Fibroblast of skin of left biceps (primary cell): ENCODE measurements around the gene KCNE1.

ENCODE experiments used
- DNase-seq, 2 experiments: peaks; one replicate each; pipeline ENCODE4 v3.0.0-alpha.2; 2013; ENCODE audit warnings: low read depth in 2 of 2

KCNE1 gene

DNA sequence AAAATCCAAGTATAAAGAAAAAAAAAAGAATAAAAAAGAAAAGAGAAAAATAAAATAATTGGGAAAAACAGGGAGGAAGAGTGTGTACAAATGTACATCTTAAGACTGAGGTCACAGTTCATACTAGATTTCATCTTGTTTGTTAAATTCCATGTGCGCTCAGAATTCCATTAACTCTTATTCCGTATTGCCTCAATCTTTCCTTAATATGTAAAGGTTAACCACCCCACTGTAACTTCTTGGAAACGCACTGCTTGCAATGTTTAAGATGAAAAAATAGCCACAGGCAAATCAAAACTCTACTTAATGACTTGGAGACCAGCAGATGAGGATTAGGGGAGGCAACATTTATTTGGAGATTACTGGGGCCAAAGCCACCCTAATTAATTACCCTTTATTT lies 23.9 kb upstream of the KCNE1 start:
- DNase-seq, result no peak

DNA sequence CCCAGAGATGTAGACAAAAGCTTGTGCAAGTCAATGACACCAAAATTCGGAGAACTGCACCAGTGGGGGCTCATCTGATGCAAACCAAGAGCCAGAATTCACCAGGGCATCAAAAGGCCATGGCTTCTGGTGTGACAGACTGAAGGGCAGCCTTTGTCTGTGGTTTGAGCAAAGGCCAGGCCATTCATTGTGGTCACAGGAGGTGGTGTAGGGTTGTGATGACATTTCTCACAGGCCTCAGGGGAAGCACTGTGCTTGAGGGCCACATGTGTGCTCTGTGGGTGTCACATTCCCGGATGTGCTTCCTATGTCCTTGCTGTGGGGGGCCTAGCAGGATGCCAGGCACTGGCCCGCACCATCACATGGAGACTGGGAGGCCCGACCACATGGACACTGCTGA lies 22.5 kb upstream of the KCNE1 start:
- DNase-seq, result no peak

DNA sequence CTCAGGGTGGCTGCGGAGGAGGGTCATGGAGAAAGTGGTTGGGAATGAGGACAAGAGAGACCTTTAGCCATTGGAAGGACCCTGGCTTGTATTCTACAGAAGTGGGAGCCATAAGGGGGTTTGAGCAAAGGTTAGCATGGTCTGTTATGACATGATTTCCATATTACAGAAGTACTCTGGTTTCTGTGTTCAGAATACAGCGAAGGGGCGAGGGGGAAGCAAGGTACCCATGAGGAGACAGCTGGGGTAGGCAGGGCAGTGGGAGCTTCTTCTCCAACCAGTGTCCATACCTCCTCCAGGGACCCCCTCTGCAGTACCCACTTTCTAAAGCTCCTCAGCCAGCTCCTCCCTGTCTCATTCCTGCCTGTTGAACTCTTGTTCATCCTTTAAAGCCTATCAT lies 21.9 kb upstream of the KCNE1 start:
- no peak for DNase-seq

DNA sequence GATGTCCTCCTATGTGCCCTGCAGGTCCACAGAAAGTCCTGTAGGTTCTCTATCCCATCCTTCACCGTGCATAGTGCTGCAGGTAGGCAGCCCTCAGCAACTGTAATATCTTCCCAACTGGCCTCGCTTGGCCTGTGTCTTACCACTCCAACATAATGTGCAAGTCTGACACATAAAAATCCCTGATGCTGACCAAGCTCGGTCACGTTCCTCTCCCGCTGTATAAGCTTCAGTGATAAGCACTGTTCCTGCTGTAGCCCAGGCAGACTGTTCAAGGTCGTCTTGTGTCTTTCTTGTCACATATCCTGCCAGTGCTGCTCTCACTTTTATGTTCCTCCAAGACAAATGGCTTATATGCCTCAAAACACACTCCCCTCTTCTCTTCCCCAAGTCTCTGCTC lies 19.4 kb upstream of the KCNE1 start:
- DNase-seq, result no peak

DNA sequence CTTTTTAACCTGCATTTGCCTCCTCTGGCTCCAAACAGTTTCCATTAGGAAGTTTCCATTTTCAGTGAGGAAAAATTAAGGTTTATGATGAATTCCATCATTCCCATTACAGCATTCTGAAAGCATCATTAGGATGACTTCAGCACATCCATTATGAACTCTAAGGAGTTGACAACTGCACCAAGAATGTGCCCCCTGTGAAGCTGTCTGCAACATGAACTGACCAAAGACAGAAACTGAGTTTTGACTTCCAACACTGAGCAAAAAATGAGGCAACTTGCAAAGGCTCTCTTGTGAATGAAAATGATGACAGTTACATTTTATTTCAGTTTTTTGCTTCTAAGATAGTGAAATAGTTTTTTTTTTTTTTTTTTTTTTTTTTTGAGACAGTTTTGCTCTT lies 18.3 kb upstream of the KCNE1 start:
- DNase-seq, result peak; percentile 83 to 85

DNA sequence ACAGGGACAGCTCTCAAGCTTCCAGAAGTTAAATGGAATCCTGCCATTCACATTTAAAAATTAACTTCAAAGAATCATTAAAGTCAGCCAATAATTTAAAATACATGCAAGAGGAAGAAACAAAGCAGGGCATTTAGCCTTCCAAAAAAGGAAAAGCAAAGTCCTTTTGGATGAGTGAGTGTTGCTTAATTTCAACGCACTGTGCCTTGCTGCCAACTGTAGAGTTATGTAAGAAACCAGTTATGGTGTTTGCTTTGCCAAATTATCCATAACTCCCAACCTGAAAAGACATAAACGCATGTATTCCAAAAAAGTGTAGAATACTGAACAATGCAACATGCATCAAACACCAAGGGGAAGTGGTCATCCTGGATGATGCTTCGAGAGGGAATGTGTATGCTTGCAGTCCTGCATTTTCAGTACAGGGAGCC lies 16.1 kb upstream of the KCNE1 start:
- no peak for DNase-seq

DNA sequence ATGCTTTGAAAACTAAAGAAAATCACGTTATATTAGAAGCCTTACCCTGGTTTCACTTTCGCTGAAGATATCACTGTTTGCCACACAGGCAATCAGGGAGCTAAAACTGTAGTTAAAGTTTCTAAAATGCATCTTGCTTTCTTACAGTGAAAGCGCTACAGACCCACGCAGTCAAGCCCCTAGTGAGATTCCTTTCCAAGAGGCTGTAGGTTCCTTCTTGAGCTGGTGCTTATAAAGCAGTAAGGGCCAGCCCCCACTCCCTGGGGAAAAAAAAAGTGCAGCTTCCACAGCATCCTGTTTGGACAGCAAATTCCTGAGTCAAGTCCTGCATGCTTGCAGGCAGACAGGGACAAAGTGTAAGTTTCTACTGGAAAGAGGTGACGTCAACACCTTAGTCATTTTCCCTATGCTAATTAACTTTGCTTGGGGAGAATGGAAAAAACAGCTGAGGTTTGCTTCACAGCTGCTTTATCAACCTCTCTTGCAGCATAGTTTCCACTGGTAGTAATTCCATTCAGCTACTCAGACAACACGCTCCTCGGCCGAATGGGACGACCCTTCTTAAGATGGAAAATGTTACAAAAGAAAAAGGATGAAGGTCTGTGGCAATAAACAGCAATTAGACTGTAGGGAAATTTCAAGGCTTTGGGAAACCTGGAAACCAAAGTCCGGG lies 14.7 kb upstream of the KCNE1 start:
- DNase-seq, result peak; percentile 100

DNA sequence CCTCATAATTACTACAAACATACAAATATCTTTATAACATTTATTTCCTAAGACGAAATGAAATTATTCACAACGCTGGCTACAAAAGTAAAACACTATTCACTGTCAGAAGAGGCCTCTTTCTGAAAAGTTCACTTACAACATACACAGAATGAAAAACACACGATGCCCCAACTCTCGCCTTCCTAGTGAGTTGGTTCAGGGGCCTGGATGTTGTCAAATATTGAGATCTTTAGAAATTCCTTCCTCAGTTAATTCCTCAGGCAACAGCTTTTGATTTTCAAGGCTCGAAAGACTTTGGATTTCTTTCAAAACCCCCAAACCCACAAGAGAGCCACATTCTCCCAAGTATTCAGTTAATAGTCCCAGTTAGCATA lies 14.2 kb upstream of the KCNE1 start:
- no peak for DNase-seq

DNA sequence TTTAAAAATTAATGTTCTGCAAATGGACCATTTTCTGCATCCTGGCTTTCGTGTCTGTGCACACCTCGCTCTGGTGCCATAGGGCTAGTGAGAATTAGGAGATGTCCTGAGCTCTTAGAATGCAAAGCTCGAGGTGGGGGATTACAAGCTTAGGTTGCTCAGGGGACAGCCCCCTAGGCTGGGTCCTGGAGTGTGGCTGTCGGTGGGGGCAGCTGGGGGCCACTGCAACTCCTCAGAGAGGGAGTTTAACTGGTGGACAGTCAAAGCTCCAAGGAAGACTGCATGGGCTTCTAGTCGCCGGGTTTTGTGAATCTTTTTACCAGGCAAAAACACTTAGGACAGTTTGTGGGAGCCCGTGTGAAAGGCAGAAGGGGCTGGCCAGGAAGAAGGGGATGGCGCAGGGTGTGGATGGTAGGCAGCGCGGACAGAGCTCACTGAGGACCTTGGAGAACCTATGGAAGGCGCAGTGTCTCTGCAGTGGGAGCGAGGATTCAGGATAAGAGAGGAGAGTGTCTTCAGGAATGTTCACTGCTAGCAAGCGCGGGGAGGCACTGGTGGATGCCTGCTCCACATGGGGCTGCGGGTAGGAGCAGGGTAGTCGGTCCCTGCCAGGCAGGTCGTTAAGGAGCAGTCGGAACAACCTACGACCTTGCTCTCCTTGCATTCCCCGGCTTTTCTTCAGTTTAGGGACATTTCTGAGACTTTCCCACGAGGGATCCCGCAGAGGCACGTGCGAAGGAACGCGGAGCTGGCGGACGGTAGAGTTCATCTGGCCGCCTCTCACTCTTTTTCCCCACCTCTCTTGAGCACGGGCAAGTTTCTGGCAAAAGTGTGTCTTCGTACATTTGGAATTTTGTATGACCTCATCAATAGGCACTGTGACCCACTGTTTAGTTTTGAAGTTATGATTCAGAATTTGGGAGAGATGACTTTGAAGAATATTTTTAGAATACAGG lies 12.9 kb upstream of the KCNE1 start:
- no peak for DNase-seq

DNA sequence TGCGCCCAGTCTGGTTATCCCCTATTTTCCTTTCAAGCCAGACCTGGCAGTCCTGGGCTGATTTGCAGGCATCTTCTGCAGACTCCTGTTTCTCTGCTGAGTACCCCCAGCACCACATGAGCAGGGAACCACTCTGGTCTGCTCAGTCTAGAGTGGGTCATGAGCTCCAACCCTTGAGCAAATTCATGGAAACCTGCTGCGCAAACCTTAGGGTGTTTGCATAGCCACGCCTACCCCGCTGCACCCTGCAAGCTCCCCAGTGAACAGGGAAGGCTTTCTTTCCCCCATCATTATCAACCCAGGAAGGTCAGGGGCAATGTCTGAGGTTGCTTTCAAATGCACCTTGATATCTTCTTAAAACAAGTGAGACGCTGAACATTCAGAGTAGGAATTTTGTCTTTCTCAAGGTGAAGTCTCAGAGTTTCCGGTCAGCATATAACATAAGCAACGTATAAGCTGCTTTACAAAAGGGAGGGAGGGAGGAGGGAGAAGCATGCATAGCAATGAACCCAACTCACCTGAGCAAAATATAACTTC lies 11.1 kb upstream of the KCNE1 start:
- DNase-seq, result no peak

DNA sequence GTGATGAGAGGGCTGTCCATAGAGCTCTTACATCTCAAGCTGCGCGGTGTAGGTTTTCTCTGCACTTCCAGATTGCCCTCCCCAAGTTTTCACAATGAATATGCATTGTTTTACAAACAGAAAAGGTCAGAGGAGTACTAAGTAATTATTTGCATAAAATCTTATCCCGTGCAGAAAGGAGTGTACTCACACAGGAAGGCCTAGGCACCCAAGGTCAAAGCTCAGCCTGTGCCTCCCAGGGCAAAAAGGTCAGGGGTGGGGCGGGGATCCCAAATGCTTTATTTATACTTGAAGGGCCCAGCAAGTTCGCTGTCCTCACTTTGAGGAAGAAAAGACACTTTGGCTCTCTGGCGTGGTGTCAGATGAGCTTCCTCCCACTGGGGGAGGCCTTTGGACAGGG lies 10.3 kb upstream of the KCNE1 start:
- no peak for DNase-seq

DNA sequence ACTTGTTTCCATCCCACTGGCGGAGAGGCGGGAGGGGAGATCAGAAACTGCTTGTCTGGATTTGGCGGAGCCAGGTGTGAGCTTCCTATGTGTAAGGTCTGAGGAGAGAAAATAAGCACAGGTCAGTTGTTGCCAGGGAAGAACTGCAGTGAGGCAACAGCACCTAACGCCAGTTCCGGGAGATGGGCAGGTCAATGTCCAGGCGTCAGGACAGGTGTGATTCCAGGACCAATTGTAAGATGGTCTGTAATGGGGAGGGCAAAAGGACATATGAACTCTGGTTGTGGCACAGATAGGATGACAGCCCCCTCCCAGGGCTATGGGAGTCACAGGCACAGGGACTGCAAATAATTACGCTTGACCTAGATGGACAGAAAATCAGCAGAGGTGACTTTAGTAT lies 9.6 kb upstream of the KCNE1 start:
- no peak for DNase-seq

DNA sequence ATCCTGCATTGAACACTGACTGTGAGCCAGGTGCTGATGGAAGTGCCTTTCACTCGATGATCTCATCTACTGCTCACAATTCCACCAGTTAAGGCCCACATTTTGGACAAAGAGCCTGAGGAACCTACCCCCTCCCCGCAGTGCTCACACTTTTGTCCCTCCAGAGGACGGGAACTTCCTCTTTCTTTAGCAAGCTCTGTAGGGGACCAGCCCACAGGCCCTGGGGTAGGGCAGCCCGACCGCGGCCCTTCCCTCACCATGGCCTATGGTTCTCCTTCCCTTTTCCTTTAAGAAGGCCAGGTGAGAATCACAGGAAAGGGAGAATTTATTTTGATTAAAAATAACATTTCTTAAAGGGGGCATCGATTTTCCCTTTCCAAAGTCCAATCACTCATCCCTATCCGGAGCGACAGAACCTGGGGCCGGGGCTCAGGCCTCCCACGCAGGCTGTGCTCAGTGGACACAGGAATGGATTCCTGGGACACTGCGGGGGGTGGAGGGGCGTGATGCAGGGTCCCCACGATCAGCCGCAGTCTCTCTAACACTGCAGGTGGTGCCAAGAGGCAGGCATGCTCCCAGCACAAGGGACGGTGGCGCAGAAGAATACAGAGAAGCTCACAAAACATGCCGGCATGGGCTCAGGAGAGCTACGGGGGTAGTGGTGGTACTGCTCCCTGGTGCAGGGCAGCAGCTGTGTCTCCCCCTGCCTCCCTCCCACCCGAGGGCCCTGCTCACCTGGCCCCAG lies 8.9 kb upstream of the KCNE1 start:
- no peak for DNase-seq

DNA sequence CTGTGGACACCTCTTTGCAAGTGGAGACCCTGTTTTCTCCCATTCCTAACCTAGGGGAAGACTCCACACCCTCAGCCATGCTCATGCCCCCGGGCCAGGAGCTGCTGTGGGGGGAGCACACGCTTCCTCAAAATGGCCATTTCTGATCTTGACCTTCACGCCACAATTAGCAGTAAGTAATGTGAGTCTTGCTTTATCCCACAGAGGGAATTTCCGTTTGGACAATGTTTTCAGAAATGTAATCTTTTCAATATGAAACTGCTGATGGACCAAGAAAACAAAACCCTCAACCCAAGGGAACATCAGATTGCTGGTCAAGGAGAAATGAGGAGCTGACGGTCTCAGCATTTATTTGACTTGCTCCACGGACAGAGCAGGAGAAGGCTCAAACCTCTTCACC lies 8.3 kb upstream of the KCNE1 start:
- no peak for DNase-seq

DNA sequence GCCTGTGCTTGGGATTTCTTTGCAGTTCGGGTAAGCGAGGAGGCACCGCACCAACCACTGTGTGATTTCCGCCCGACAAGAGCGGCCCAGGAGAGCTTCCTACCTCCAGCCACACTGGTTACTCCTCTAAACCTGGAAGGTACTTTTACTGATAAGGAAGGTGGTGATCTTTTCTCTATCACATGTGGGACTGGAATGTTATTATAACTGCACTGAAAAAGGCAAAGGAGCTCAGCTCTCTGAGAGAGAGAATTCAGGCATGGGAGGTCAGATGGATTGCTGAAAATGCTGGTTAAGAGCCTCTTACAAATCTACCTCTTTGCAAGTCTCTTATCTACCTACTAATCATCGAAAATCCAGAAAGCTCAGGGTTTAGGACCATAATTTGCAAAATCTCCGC lies 7.7 kb upstream of the KCNE1 start:
- no peak for DNase-seq

DNA sequence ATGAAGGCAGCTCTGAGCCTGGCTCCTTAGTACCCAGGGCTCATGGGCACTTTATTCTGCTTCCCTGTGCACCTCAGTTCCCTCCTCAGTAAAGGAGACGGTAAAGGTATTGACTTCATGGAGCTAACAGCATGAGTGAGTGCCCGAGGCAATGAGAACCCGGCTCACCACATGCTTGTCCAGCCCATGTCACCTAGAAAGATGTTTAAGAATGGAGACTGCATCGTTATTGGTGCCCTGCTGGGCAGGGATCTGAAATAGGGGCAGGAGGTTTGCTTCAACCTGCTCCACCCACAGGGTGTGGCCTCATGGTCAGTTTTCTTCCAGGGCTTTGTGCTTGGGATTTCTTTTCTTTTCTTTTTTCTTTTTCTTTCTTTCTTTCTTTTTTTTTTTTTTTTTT lies 7.0 kb upstream of the KCNE1 start:
- DNase-seq, result no peak

DNA sequence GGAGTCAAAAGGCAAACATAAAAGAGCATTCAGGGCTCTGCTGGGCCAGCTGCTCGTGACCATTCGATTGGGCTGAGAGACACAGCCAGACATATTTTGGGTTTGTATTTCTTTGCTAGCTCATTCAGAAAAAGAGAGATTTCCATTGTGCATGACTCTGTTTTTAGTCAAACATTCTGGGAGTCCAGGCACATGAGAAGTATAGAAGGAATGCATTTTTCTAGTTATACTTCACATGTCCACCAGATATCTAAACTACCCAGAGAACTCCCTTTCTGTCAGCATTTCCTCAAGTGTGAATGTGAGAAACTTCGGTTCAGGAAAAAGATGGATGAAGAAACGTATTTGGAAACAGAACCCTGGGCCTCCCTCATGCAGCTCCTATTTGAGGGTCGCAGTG lies 6.3 kb upstream of the KCNE1 start:
- no peak for DNase-seq

DNA sequence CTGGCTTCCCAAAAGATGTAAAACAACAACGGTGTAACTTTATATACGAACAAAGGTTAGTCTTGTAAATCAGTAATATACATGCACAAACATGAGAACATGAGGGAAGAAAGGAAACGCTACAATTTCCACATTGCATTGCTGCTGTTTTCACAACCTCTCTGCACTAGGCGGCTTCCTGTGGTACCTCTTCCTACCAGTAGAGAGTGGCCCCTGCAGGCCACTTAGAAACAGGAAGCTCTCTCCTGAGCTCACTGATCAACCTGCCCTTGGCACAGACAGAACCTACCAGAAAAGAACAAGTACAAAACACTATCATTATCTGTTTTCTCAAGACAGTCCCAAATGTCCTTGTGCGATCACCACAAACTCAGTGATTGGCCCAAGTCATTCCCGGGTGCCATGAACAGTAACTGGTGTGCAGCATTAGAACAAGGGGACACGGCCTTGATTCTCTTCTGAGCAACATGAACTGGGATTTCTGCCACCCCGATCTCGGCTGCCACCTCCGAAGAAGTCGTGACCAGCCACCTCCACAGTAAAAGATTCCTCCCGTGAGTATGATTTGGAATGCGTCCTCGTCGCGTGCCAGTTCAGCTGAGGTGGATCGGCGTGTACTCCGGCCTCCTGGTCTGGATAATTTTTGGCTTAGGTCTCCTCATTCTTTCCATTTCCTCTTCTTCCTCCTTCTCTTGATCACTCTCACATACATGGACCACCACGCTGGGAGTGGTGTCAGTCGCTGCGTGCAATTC lies 5.7 kb upstream of the KCNE1 start:
- no peak for DNase-seq

DNA sequence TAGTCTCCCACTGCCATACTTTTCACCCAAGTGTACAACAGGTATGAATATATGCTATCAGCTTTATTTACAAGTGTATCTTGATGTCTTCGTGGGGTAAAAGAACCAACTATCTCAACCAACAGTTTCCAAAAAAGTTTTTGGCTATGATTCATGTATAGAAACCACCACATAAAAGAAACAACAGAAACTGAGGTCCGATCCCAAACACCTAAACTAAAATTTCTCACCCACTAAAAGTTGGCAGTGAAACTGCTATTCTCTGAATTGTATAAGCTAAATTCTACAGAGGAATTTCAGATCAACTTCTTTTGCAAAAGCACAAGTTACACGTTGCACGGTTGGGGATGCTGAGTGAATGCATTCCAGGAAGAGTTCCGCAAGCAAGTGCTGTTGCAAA lies 5.0 kb upstream of the KCNE1 start:
- DNase-seq, result no peak

DNA sequence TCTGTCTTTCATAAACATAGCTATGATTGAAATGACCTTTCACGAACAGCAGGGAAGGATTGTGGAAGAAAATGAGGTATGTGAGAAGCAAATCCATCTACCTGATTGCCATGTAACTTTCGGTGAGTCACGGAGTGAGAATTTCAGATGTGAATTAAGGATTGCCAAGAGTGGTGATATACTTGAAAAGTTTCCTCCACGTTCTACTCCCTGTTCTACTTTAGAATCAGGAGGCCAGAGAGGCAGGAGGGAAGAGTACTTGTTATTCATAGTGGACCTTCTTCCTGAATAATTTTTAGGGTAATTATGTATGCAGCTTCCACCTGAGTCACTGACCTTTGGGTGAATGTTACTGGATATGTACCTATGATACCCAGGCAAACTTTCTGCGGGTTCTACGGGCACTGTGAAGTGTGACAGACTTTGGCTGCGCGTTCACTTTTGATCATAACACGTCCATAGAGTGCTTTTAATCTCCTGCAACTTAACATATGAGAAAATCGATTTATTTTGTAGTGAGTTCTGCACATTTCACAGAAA lies 2.6 kb upstream of the KCNE1 start:
- no peak for DNase-seq

DNA sequence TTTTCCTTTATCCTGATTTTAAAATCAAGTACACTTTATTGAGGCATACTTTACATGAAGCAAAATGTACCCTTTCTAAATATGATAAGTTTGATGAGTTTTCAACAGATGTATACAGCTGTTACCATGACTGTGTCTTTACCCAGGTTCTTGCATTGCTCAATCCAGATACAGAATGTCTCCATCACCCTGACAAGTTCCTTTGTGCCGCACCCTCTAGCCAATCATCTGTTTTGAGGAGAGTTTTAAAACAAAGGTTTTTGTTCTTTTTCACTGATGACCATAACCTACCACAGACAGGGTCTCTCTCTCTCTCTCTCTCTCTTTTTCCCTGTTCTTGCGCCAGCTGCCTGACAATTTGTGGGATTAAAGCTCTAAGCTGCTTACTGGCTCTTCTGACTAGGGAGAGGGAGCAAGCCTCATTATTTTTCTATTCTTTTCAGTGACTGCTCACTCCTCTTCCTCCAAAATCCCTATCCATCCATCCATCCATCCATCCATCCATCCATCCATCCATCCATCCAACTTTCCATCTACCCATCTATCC lies 1.2 kb upstream of the KCNE1 start:
- DNase-seq, result no peak
